Measurements from ENCODE around the gene HS3ST3A1.

HS3ST3A1 gene

GRCh38 chr17:13601776-13602551 is at the start of gene HS3ST3A1:
Gene HS3ST3A1 (minus strand): TSS chr17:13601929. CDS start chr17:13601129, 800 bp downstream.
- DNase-seq = no peak

DNA sequence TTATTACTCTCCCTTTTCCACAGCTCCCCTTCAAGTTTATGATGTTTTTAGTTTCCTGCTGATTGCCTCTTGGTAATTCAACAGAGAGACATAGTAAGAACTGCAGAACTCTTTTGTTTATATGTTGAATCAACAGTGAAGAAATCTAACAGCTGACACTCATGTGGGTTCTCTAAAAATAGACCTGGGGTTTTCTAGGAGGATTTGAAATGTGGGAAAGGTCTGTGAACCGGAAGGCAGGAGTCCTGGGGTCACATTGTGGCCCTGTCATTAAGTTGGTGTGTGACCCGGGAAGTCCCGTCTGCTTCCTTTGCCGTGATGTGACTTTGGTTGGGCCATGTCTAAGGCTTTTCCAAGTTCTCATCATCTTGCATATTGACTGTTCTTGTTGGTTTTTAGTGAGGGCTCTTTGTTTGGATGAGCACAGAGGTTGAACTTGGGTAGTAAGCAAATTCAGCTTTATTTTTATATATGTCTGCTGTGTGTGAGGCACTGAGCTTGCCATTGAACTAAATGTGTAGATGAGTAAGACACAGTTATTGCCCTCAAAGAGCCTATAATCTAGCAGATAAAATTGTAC is 48.5 kb upstream of the HS3ST3A1 start:
- DNase-seq = no peak

- DNase-seq = no peak
These were observed 45.9 kb upstream of the HS3ST3A1 start for GRCh38 chr17:13647543-13648021.

DNA sequence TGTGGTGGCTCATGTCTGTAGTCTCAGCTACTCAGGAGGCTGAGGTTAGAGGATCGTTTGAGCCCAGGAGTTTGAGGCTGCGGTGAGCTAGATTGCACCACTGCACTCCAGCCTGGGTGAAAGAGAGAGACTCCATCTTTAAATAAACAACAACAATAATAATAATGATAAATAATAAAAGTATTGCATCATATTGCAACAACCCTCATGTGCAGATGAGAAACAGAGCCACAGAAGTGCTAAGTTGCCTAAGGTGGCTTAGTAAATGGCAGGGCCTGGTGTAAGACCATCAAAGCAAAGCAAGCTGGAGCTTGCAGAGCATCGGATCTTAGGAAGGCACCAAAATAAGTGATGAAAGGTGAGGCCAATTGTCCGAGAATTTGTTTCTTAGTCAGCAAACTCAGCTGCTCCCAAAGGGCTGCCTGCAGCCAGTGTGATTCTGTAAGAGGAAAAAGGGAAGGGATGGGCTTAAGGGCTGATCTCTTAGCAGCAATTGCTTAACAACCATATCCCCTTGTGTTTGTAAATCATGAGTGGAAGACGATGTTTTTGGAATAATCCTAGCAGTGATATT is 45.3 kb upstream of the HS3ST3A1 start:
- DNase-seq = no peak

- DNase-seq = no peak
These were observed 44.7 kb upstream of the HS3ST3A1 start for GRCh38 chr17:13646411-13646810.

DNA sequence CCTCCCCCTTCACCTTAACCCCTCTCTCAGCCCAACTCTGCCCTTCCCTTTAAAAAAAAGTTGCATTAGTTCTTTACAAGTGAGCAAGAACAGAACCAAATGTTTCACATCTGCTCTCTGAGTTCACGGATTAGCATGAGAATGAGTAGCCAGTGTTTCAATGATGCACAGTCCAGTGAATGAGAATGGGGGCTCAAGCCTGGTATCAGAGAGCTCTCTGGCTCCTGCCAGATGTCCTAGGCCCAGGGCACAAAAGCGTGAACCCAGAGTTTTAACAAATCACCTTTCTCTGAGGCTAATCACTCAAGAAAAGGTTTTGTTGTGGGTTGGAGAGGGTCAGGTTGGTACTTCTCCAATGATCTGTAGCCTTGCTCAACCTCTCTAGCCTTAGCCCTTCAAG is 41.5 kb upstream of the HS3ST3A1 start:
- DNase-seq = no peak

DNA sequence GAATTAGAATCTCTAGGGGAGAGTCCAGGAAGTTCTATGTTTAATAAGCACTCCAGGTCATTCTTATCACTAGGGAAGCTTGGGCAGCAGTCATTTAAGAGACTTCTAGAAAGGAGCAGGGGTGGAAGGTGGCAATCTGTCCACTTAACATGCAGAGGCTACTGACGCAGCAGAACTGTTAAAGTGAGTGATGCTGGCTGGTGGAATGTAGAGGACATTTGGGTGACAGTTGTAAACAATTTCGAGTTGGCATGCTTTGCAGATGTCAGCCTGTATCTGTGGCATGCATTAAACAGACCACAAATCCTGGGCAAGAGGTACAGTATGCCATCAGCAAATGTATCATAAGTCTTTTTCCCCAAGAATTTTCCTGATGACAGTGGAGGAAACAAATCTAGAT is 40.5 kb upstream of the HS3ST3A1 start:
- DNase-seq = no peak

- DNase-seq = no peak
These were observed 38.8 kb upstream of the HS3ST3A1 start for GRCh38 chr17:13640551-13640950.

GRCh38 chr17:13638855-13639458 is 37.2 kb upstream of the HS3ST3A1 start:
- DNase-seq = no peak

DNA sequence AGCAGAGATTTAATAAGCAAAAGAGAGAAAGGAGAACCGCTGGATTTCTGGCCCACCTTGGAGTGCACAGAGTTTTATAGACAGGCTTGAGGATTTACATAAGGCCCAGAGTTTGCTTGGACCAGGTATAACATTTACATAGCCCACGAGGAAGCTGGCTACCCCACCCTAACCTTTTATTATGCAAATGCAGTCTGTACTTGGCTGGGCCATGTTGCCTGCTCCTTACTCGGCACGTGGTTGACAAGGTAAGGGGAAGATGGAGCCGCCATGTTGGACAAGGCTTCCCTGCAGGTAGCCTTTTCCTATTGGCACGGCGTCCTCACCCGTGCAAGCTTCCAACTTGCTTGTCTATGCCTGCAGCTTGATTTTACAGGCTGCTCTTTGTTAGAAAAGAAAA is 35.2 kb upstream of the HS3ST3A1 start:
- DNase-seq = no peak

GRCh38 chr17:13635951-13636350 is 34.2 kb upstream of the HS3ST3A1 start:
- no peak for DNase-seq

DNA sequence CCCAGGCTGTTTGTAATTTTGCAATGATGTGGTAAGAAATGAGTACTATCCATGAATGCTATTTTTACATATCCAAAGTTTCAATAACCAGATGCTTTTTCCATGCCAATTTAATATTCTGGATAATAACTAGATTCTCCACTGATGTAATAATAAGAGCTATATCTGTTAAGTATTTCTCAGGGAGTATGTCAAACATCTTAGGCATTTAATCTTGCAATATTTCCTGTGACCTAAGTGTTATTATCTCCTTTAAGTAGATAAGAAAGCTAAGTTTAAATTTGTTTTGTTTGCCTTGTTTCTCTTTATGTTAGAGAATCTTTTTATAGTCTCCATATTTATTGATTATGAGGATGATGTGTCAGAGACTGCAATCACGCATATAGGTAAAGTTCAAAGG is 32.3 kb upstream of the HS3ST3A1 start:
- no peak for DNase-seq

GRCh38 chr17:13631529-13631928 is 29.8 kb upstream of the HS3ST3A1 start:
- no peak for DNase-seq

DNA sequence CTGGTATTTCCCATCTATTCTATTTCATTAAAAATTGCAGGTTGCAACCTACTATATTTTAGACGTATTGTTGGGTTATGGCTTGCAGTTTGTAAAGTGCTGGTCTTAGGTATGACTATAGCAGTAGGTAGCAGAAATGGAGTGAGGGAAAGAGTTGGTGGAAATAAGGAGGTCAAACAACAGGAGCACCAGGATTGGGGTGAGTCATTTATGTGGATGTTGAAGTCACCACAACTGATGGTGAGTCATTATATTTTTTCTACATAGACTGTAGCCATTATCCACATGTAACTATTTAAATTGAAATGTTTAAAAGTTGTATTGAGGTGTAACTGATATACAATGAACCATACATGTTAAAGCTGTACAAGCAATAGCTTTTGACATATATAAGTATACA is 25.0 kb upstream of the HS3ST3A1 start:
- DNase-seq = no peak

DNA sequence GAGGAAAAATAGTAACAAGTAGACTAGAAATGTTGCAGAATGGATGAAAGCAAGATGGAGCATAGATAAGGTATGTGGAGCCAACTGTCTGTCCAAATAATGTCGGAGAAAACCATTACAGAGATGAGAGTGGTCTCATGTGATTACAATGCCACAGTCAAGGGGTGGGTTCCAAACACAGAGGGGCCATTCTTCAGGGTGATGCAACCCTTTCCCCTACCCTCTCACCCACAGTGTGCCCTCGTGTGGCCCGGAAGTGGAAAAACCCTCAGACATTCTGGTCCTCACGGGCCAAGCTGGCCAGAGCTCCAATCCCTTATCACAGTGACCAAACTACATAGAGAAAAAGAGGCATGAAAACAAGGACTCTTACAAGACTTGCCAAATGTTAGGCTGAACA is 17.7 kb upstream of the HS3ST3A1 start:
- DNase-seq = no peak

DNA sequence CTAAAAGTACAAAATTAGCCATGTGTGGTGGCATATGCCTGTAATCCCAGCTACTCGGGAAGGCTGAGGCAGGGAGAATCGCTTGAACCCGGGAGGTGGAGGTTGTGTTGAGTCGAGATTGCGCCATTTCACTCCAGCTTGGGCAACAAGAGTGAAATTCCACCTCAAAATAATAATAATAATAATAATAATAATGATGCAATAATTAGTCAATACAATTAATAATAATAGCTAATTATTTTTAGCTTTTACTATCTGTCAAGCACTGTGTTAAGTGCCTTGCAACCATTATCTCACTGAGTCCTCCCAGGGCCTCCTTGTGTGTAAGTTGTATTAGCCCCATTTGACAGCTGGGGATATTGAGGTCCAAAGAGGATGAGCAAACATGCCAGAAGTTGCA is 14.3 kb upstream of the HS3ST3A1 start:
- DNase-seq = no peak

GRCh38 chr17:13609941-13610340 is 8.2 kb upstream of the HS3ST3A1 start:
- DNase-seq = no peak

- DNase-seq = no peak
These were observed 380 bp downstream of the HS3ST3A1 start for GRCh38 chr17:13601322-13601775.

GRCh38 chr17:13600475-13601321 is 1.0 kb downstream of the HS3ST3A1 start:
- no peak for DNase-seq

DNA sequence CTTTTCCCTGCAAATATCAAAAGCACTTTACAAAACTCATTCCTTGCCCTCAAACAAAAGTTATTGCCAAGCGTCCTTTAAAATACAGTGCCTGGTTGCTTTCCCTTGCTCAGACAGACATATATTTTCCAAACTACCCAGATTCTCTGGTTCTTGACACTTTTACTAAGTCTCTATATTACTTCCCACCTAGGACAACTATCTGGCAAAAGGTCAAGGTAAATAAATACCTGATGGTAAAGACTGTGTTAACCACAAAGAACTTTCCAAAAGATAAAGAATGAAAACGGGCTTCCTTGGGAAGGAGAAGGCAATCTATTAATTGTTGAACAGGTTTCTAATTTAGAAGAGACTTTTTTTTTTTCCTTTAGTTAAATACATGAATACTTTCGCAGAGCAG is 1.9 kb downstream of the HS3ST3A1 start:
- no peak for DNase-seq

- no peak for DNase-seq
These were observed 2.6 kb downstream of the HS3ST3A1 start for GRCh38 chr17:13599168-13599577.

GRCh38 chr17:13598353-13599167 is 3.2 kb downstream of the HS3ST3A1 start:
- no peak for DNase-seq
